ENCODE data around the gene DNAI4.
"Not testable (repeated sequence)": the region's sequence is repeated elsewhere in the genome, so short reads cannot be mapped to it uniquely, and the experiment has no call there.

Gene DNAI4

GRCh38 chr1:66831529-66832239, 93.0 kb downstream of the DNAI4 start:
- DNase-seq = no peak

GRCh38 chr1:66824771-66825170, 99.9 kb downstream of the DNAI4 start:
- DNase-seq = no peak

GRCh38 chr1:66809736-66810326, 114.8 kb downstream of the DNAI4 start:
- DNase-seq = no peak

GRCh38 chr1:66809245-66809644, 115.4 kb downstream of the DNAI4 start:
- DNase-seq = no peak

GRCh38 chr1:66795839-66796238, 128.8 kb downstream of the DNAI4 start:
- DNase-seq = not testable (repeated sequence)

- no peak for DNase-seq
Measured at GRCh38 chr1:66791621-66792610, 132.7 kb downstream of the DNAI4 start.

GRCh38 chr1:66788231-66788939, 136.3 kb downstream of the DNAI4 start:
- DNase-seq = peak; percentile 13

GRCh38 chr1:66787641-66788040, 137.0 kb downstream of the DNAI4 start:
- no peak for DNase-seq

GRCh38 chr1:66785800-66786199, 138.9 kb downstream of the DNAI4 start:
- DNase-seq = not testable (repeated sequence)

- DNase-seq = no peak
Measured at GRCh38 chr1:66779475-66780078, 145.1 kb downstream of the DNAI4 start.

- DNase-seq = no peak
Measured at GRCh38 chr1:66778969-66779368, 145.7 kb downstream of the DNAI4 start.

GRCh38 chr1:66778266-66778665, 146.4 kb downstream of the DNAI4 start:
- no peak for DNase-seq

- DNase-seq = no peak
Measured at GRCh38 chr1:66777831-66778230, 146.8 kb downstream of the DNAI4 start.

GRCh38 chr1:66775646-66776045, 149.0 kb downstream of the DNAI4 start:
- DNase-seq = no peak

GRCh38 chr1:66774438-66774837, 150.2 kb downstream of the DNAI4 start:
- no peak for DNase-seq

- no peak for DNase-seq
Measured at GRCh38 chr1:66773227-66773626, 151.4 kb downstream of the DNAI4 start.

GRCh38 chr1:66770694-66771093, 154.0 kb downstream of the DNAI4 start:
- DNase-seq = no peak

GRCh38 chr1:66770240-66770639, 154.4 kb downstream of the DNAI4 start:
- DNase-seq = no peak

GRCh38 chr1:66769512-66770229, 155.0 kb downstream of the DNAI4 start:
- DNase-seq = no peak

GRCh38 chr1:66768965-66769364, 155.7 kb downstream of the DNAI4 start:
- DNase-seq = no peak

GRCh38 chr1:66767626-66768025, 157.0 kb downstream of the DNAI4 start:
- DNase-seq = no peak

All from activated CD4-positive, alpha-beta T cell treated with anti-CD3 and anti-CD28 coated beads, Interleukin-2, amount 50 U/mL, for 1 hour (primary cell).